ENCODE results near the gene CREB3L1.

DNA sequence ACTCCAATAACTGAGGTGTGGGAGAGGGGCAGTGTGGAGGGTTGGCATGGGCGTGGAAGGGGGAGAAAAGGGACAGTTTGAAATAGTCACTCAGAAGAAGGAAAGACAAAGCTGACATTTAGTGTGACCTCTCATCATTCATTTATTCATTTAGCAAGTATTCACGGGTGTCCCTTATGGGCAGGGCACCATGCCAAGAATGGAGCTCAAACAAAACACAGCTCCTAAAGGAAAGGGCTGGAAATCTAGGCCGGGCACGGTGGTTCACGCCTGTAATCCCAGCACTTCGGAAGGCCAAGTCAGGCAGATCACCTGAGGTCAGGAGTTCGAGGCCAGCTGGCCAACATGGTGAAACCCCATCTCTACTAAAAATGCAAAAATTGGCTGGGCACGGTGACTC, 50.4 kb downstream of the CREB3L1 start:
- TF ChIP-seq, protein P1, sequence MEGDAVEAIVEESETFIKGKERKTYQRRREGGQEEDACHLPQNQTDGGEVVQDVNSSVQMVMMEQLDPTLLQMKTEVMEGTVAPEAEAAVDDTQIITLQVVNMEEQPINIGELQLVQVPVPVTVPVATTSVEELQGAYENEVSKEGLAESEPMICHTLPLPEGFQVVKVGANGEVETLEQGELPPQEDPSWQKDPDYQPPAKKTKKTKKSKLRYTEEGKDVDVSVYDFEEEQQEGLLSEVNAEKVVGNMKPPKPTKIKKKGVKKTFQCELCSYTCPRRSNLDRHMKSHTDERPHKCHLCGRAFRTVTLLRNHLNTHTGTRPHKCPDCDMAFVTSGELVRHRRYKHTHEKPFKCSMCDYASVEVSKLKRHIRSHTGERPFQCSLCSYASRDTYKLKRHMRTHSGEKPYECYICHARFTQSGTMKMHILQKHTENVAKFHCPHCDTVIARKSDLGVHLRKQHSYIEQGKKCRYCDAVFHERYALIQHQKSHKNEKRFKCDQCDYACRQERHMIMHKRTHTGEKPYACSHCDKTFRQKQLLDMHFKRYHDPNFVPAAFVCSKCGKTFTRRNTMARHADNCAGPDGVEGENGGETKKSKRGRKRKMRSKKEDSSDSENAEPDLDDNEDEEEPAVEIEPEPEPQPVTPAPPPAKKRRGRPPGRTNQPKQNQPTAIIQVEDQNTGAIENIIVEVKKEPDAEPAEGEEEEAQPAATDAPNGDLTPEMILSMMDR (IDR thresholded peaks at IDR 0.05), result no peak
- TF ChIP-seq POLR2A (IDR thresholded peaks at IDR 0.05) (no peak), POLR2AphosphoS5 (IDR thresholded peaks at IDR 0.05) (no peak), EP300 (IDR thresholded peaks at IDR 0.05) (no peak)

Data from gastroesophageal sphincter (tissue), 3 donors.